Measurements from ENCODE around the gene AMMECR1L.

The AMMECR1L gene

DNA sequence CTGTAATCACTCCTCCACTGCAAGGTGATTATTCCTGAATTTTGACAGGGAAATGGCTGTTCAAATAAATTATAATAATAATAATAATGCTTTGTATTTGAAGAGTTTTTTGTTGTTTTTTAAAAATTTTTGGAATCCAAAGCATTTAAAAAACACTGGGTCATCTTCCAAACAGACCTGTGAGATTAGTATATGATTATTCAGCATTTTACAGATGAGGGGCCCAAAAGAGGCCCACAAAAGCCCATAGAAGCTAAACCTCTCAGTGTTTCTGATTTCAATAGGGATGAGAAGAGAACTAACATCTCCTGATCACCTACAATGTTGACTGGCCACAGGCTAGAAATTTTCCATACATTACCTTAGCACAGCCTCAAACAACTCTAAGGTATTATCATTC is 19.8 kb downstream of the AMMECR1L start:
- H3K9me3 ChIP-seq (ENCODE audit: control insufficient read depth, insufficient read depth, low read depth, low read length): no peaks in the 10 kb centered on the region
- H3K4me3 ChIP-seq (ENCODE audit: low read depth, low read length): no peak overlapping the region
- no peaks in the 10 kb centered on the region for H3K27me3 ChIP-seq (ENCODE audit: control insufficient read depth, insufficient read depth, low read length)
- H3K36me3 ChIP-seq (ENCODE audit: control insufficient read depth, insufficient read depth, low read length): peaks cover 80% of the 10 kb centered on the region
- no peak overlapping the region for H3K9ac ChIP-seq (ENCODE audit: low read length)
- no peak overlapping the region for H3K27ac ChIP-seq (ENCODE audit: low read depth, low read length)
- H3K4me1 ChIP-seq (ENCODE audit: control insufficient read depth, insufficient read depth, low read length): peaks cover 3% of the 10 kb centered on the region; the same call in 1 of the 2 replicates

DNA sequence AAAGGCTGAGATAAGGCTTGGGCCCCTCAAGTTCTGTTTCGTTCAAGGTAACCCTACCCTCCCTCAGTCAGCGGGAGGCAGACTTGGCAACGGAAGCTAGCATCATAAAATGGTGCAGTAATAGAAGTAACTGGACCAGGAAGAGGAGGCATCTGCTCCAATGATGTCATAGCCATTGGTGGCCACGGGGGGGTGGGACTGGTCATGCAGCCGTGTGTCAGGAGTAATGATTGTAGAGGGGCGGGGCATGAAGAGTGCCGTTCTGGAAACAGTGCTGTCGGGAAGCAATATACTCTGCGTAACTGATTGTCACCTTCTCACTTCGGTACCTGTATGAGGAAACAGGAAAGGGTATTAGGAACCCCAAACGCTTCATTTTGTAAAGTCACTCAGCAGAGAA is 20.9 kb downstream of the AMMECR1L start:
- Histone ChIP-seq H3K9ac (ENCODE audit: low read length) (no peak overlapping the region), H3K4me1 (ENCODE audit: control insufficient read depth, insufficient read depth, low read length) (peaks cover 12% of the 10 kb centered on the region), H3K4me3 (ENCODE audit: low read depth, low read length) (no peak overlapping the region), H3K9me3 (ENCODE audit: control insufficient read depth, insufficient read depth, low read depth, low read length) (no peaks in the 10 kb centered on the region), H3K36me3 (ENCODE audit: control insufficient read depth, insufficient read depth, low read length) (peaks cover 72% of the 10 kb centered on the region), H3K27me3 (ENCODE audit: control insufficient read depth, insufficient read depth, low read length) (no peaks in the 10 kb centered on the region), H3K27ac (ENCODE audit: low read depth, low read length) (no peak overlapping the region)

DNA sequence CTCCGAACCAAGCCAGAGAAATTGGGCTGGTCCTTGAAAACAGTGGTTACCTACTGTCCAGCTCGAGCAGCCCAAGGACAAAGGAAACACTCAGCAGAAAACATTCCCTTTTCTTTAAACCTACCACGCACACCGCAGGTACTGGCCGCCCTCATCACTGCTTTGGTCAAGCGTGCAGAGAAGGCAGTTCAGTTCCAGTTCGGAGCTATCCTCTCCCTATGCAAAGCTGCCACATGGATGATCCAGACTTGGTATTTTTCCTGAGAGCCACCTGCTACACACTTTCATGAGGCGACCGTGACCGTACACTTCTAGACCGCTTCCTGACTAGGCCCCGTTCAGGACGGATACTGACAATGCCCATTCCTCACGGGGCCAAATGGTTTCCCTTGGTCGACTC is 23.5 kb downstream of the AMMECR1L start:
- Histone ChIP-seq H3K27me3 (ENCODE audit: control insufficient read depth, insufficient read depth, low read length) (no peaks in the 10 kb centered on the region), H3K9ac (ENCODE audit: low read length) (no peak overlapping the region), H3K4me1 (ENCODE audit: control insufficient read depth, insufficient read depth, low read length) (peaks cover 15% of the 10 kb centered on the region), H3K9me3 (ENCODE audit: control insufficient read depth, insufficient read depth, low read depth, low read length) (no peaks in the 10 kb centered on the region), H3K27ac (ENCODE audit: low read depth, low read length) (no peak overlapping the region), H3K4me3 (ENCODE audit: low read depth, low read length) (no peak overlapping the region), H3K36me3 (ENCODE audit: control insufficient read depth, insufficient read depth, low read length) (peaks cover 47% of the 10 kb centered on the region)

DNA sequence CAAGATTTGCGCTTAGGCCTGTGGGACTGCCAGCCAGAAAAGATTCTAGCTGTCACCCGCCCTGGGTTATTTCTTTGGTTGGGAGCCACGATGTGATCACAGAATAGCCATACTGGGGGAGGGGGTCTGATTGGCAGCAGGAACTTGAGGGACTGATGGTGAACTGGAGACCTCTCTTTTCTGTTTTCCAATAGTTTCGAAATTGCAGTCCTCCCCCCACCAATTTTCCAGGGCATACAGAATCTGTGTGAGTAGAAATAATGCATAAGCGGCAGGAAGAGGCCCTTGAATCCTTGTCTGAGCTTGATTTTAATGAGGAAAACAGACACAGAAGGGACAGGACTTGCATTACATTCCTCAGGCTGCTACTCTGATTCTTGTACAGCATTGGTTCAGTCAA is 25.6 kb downstream of the AMMECR1L start:
- H3K27me3 ChIP-seq (ENCODE audit: control insufficient read depth, insufficient read depth, low read length): no peaks in the 10 kb centered on the region
- no peaks in the 10 kb centered on the region for H3K9me3 ChIP-seq (ENCODE audit: control insufficient read depth, insufficient read depth, low read depth, low read length)
- H3K36me3 ChIP-seq (ENCODE audit: control insufficient read depth, insufficient read depth, low read length): peaks cover 27% of the 10 kb centered on the region
- 0 out of 2 replicates have a peak overlapping the region, but pooled peaks have one; percentile 22 for H3K4me3 ChIP-seq (ENCODE audit: low read depth, low read length)
- peaks cover 18% of the 10 kb centered on the region for H3K4me1 ChIP-seq (ENCODE audit: control insufficient read depth, insufficient read depth, low read length)
- no peak overlapping the region for H3K27ac ChIP-seq (ENCODE audit: low read depth, low read length)
- H3K9ac ChIP-seq (ENCODE audit: low read length): no peak overlapping the region

DNA sequence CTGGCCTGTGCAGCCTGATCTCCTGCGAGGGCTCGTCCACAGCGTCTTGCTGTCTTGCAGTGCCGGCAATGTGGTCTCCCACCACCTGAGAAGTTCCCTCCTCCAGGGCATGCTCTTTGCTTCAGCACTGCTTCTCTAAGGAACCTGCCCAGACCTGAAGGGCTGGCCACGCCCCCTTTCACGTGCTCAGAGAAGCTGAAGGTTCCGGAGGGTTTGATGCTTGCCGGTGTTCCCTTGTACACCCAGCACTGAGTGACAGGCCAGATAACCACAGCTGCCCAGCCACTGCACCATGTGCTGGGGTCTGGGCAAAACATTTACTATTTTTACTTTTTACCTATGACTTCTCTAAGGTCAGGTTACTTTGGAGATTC is 26.1 kb downstream of the AMMECR1L start:
- no peaks in the 10 kb centered on the region for H3K27me3 ChIP-seq (ENCODE audit: control insufficient read depth, insufficient read depth, low read length)
- peaks cover 23% of the 10 kb centered on the region for H3K36me3 ChIP-seq (ENCODE audit: control insufficient read depth, insufficient read depth, low read length)
- H3K4me1 ChIP-seq (ENCODE audit: control insufficient read depth, insufficient read depth, low read length): peaks cover 18% of the 10 kb centered on the region
- H3K27ac ChIP-seq (ENCODE audit: low read depth, low read length): no peak overlapping the region
- H3K9me3 ChIP-seq (ENCODE audit: control insufficient read depth, insufficient read depth, low read depth, low read length): no peaks in the 10 kb centered on the region
- H3K4me3 ChIP-seq (ENCODE audit: low read depth, low read length): 0 out of 2 replicates have a peak overlapping the region, but pooled peaks have one; percentile 22
- no peak overlapping the region for H3K9ac ChIP-seq (ENCODE audit: low read length)

DNA sequence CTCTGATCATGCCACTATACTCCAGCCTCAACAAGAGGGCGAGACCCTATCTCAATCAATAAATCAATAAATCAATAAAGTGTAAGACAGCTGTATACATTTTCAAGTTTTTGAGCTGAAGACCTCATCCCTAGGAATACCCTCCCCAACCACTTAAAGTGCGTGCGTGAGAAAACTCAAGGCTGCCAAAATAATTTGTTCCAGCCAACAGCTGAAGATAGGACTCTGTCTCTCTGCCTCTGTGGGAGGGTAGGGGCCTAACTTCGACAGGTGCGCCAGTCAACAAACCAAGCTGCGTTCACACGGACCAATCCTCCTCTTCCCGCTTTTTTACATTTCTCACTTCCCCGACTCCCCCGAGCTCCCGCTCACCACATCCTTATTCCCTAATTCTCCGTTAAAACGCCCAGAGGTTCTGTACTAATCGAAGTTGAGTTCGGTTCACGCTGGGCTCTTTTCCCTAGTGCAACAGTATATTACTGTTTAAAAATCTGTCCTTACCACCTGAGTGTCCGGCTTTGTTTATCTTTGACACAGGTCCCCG is 28.4 kb downstream of the AMMECR1L start:
- Histone ChIP-seq H3K27me3 (ENCODE audit: control insufficient read depth, insufficient read depth, low read length) (no peaks in the 10 kb centered on the region), H3K9me3 (ENCODE audit: control insufficient read depth, insufficient read depth, low read depth, low read length) (no peaks in the 10 kb centered on the region), H3K4me1 (ENCODE audit: control insufficient read depth, insufficient read depth, low read length) (peaks cover 15% of the 10 kb centered on the region), H3K36me3 (ENCODE audit: control insufficient read depth, insufficient read depth, low read length) (peaks cover 20% of the 10 kb centered on the region), H3K4me3 (ENCODE audit: low read depth, low read length) (peak overlapping the region; percentile 99), H3K27ac (ENCODE audit: low read depth, low read length) (peak overlapping the region; percentile 71), H3K9ac (ENCODE audit: low read length) (peak overlapping the region; percentile 97)

DNA sequence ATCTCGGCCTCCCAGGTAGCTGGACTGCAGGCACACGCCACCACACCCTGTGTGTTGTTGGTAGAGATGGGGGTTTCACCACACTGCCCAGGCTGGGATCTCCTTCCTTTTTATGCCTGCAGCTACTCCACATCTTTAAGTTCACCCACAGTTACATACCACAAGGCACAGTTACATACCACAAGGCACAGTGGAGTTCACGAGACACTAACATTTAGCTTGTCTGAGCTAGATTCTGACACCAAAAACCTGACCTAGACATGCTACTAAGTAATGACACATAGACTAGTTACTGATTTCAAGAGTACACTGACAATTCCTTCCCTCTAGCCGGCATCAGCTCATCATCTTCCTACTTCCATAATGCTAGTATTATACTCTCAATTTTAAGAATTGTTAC is 32.1 kb downstream of the AMMECR1L start:
- Histone ChIP-seq H3K27ac (ENCODE audit: low read depth, low read length) (no peak overlapping the region), H3K27me3 (ENCODE audit: control insufficient read depth, insufficient read depth, low read length) (no peaks in the 10 kb centered on the region), H3K36me3 (ENCODE audit: control insufficient read depth, insufficient read depth, low read length) (peaks cover 51% of the 10 kb centered on the region), H3K4me3 (ENCODE audit: low read depth, low read length) (no peak overlapping the region), H3K9ac (ENCODE audit: low read length) (no peak overlapping the region), H3K9me3 (ENCODE audit: control insufficient read depth, insufficient read depth, low read depth, low read length) (no peaks in the 10 kb centered on the region), H3K4me1 (ENCODE audit: control insufficient read depth, insufficient read depth, low read length) (peaks cover 2% of the 10 kb centered on the region; the same call in 1 of the 2 replicates)

DNA sequence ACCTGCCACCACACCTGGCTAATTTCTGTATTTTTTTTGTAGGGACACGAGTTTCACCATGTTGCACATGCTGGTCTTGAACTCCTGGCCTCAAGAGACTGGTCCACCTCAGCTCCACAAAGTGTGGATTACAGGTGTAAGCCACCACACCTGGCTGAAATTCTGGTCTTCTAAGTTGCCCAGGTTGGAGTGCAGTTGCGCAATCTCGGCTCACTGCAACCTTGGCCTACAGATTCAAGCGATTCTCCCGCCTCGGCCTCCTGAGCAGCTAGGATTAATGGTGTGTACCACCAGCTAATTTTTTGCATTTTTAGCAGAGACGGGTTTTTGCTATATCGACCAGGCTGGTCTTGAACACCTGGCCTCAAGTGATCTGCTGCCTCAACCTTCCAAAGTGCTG is 33.4 kb downstream of the AMMECR1L start:
- no peak overlapping the region for H3K27ac ChIP-seq (ENCODE audit: low read depth, low read length)
- peaks cover 62% of the 10 kb centered on the region for H3K36me3 ChIP-seq (ENCODE audit: control insufficient read depth, insufficient read depth, low read length)
- H3K9ac ChIP-seq (ENCODE audit: low read length): no peak overlapping the region
- no peaks in the 10 kb centered on the region for H3K27me3 ChIP-seq (ENCODE audit: control insufficient read depth, insufficient read depth, low read length)
- H3K9me3 ChIP-seq (ENCODE audit: control insufficient read depth, insufficient read depth, low read depth, low read length): no peaks in the 10 kb centered on the region
- H3K4me1 ChIP-seq (ENCODE audit: control insufficient read depth, insufficient read depth, low read length): peaks cover 2% of the 10 kb centered on the region; the same call in 1 of the 2 replicates
- H3K4me3 ChIP-seq (ENCODE audit: low read depth, low read length): no peak overlapping the region

DNA sequence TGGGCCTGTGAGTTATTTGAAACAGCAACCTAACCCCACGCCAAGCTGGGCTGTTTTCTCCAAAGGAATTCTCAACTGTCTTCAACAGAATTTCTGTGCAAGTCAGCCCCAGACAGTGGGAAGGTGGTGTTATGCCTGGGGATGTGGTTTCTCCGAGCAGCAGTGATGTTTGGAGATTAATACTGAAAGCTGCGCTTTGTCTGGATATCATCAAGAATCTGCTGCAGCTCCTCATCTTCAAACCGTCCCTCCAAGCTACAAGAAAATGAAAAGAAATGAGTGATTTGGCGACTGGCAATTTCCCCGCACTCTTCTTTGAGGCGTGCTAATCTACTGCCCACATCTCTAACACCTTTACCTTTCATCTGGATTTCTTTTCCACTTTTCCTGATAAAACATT is 37.8 kb downstream of the AMMECR1L start:
- Histone ChIP-seq H3K27ac (ENCODE audit: low read depth, low read length) (no peak overlapping the region), H3K9ac (ENCODE audit: low read length) (no peak overlapping the region), H3K27me3 (ENCODE audit: control insufficient read depth, insufficient read depth, low read length) (no peaks in the 10 kb centered on the region), H3K4me3 (ENCODE audit: low read depth, low read length) (no peak overlapping the region), H3K36me3 (ENCODE audit: control insufficient read depth, insufficient read depth, low read length) (peaks cover 76% of the 10 kb centered on the region), H3K4me1 (ENCODE audit: control insufficient read depth, insufficient read depth, low read length) (no peaks in the 10 kb centered on the region), H3K9me3 (ENCODE audit: control insufficient read depth, insufficient read depth, low read depth, low read length) (no peaks in the 10 kb centered on the region)

DNA sequence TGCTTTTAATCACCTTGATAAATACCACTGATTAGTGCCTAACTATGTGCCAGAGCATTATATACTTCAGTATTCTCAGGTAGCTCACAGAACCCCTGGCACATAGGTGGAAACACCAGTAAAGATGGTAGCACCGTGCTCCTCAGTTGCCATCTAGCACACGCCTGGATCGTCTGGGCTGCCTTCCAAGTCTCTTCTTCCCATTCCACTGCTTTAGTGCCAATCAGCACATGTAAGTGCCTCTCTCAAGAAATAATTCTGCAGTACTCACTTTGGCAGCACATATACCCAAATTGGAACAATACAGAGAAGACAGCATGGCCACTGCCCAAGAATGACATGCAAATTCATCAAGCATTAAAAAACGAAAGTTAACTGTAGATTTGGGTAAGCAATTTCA is 40.8 kb downstream of the AMMECR1L start:
- no peaks in the 10 kb centered on the region for H3K27me3 ChIP-seq (ENCODE audit: control insufficient read depth, insufficient read depth, low read length)
- H3K9me3 ChIP-seq (ENCODE audit: control insufficient read depth, insufficient read depth, low read depth, low read length): no peaks in the 10 kb centered on the region
- no peak overlapping the region for H3K27ac ChIP-seq (ENCODE audit: low read depth, low read length)
- no peak overlapping the region for H3K9ac ChIP-seq (ENCODE audit: low read length)
- H3K4me1 ChIP-seq (ENCODE audit: control insufficient read depth, insufficient read depth, low read length): no peaks in the 10 kb centered on the region
- peaks cover 48% of the 10 kb centered on the region for H3K36me3 ChIP-seq (ENCODE audit: control insufficient read depth, insufficient read depth, low read length)
- no peak overlapping the region for H3K4me3 ChIP-seq (ENCODE audit: low read depth, low read length)

DNA sequence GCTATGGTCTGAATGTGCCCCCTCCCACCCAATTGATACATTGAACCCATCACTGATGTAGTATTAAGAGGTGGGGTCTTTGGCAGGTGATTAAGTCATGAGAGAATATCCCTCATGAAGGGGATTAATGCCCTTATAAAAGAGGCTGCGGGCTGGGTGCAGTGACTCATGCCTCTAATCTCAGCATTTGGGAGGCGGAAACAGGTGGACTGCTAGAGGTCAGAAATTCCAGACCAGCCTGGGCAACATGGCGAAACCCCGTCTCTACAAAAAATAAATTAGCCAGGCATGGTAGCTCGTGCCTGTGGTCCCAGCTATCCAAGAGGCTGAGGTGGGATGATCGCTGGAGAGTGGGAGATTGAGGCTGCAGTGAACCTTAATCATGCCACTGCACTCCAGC is 42.1 kb downstream of the AMMECR1L start:
- Histone ChIP-seq H3K9ac (ENCODE audit: low read length) (no peak overlapping the region), H3K4me1 (ENCODE audit: control insufficient read depth, insufficient read depth, low read length) (no peaks in the 10 kb centered on the region), H3K27me3 (ENCODE audit: control insufficient read depth, insufficient read depth, low read length) (no peaks in the 10 kb centered on the region), H3K4me3 (ENCODE audit: low read depth, low read length) (no peak overlapping the region), H3K9me3 (ENCODE audit: control insufficient read depth, insufficient read depth, low read depth, low read length) (no peaks in the 10 kb centered on the region), H3K36me3 (ENCODE audit: control insufficient read depth, insufficient read depth, low read length) (peaks cover 35% of the 10 kb centered on the region), H3K27ac (ENCODE audit: low read depth, low read length) (no peak overlapping the region)
